Activated CD4-positive, alpha-beta T cell treated with anti-CD3 and anti-CD28 coated beads, Interleukin-2, amount 10 ng/mL, durations not matched to agents 24 days and 14 days (primary cell): Measurements from ENCODE around the gene GABRQ. TPM values are rescaled to one million over a fixed set of nuclear protein-coding genes. Genes with fewer than 3 reads are reported as not detected.

Experiments used
- DNase-seq: peaks from one replicate; pipeline ENCODE4 v3.0.0; 2022
- H3K27ac Mint-ChIP-seq: one replicate; pipeline ENCODE4 v1.8.0; 2022; ENCODE audit warnings: mild to moderate bottlenecking, mixed read lengths
- H3K27me3 Mint-ChIP-seq: one replicate; pipeline ENCODE4 v1.8.0; 2022; ENCODE audit warnings: mixed read lengths
- H3K36me3 Mint-ChIP-seq: one replicate; pipeline ENCODE4 v1.8.0; 2022; ENCODE audit warnings: low read depth, mild to moderate bottlenecking, mixed read lengths
- H3K4me1 Mint-ChIP-seq: one replicate; pipeline ENCODE4 v1.8.0; 2021; ENCODE audit warnings: mixed read lengths
- H3K4me3 Mint-ChIP-seq: one replicate; pipeline ENCODE4 v1.8.0; 2022; ENCODE audit warnings: mild to moderate bottlenecking, moderate library complexity, mixed read lengths
- H3K9me3 Mint-ChIP-seq: one replicate; pipeline ENCODE4 v1.8.0; 2021; ENCODE audit warnings: mixed read lengths
- intact Hi-C: fragments of 100-400 bp; cut with micrococcal nuclease; formaldehyde crosslinking; loops from one replicate; pipeline ENCODE4 v1.15.1; 2023
- total RNA-seq: library from RNA; stranded (reverse); gene quantifications from 2 replicates; pipeline ENCODE4 v1.2.3, GENCODE V29; 2022

The GABRQ gene
- 0.05 TPM in 1 of 2 replicates, not detected in the other for total RNA-seq

DNA sequence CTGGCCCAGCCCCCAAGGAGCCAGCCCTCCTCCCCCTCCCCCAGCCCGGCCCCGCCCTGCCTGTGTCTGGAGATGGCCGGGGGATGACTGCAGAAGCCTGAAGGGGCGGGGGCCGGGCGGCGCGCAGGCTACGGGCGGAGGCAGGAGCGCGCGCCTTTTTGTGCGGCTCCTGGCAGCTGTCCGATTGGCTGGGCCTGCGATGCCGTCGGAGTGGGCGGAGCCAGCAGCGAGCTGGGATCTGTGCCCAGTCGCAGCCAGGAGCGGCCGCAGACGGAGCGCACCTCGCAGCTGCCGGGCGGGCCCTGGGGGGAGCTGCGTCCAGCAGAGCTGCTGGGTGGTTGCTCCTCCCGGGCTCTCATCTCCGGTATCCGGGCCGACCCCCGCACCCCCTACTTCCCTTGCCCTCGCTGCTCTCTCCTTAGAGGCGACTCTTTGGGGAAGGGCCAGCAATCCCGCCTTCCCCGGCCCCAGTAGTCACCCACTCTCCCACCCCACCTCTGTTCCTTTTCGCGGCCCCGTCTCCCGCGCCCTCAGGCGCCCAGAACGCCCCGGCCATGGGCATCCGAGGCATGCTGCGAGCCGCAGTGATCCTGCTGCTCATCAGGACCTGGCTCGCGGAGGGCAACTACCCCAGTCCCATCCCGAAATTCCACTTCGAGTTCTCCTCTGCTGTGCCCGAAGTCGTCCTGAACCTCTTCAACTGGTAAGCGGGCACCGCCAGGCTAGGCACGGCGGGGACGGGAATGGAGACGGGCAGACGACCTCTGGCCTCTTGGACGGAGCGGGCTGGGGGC lies at the start of gene GABRQ:
Gene GABRQ, plus strand, starts transcription at position 247 of the 794 bp plus-strand sequence. Its CDS starts 308 bp downstream, at position 555.
- Mint-ChIP-seq H3K36me3 (no peaks in the 10 kb centered on the region), H3K27ac (no peak within 1 kb of the TSS), H3K4me3 (no peak within 1 kb of the TSS), H3K9me3 (no peaks in the 10 kb centered on the region), H3K27me3 (peaks cover 30% of the 10 kb centered on the region), H3K4me1 (no peaks in the 10 kb centered on the region)
- intact Hi-C loops: no loop called here
- DNase-seq: peak; percentile 62

DNA sequence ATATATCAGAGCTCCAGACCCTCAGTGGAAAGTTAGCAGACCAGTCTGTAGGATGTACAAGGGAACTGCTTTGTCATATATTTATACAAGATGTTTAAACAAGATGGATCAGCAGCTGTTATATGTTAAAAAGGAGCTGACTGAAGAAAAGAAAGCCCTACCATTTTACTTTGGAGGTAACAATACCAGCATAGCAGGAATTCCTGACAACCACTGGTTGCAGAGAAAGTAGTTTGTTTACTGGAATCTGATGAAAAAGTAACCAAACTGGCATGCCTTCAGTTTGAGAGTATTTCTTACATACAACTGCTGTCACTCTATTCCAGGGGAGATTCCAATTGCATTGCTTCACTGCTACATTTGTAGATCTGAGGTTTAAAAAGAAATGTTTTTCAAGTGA lies 49.5 kb upstream of the GABRQ start:
- no peaks in the 10 kb centered on the region for H3K36me3 Mint-ChIP-seq
- H3K27ac Mint-ChIP-seq: no peak overlapping the region
- H3K4me3 Mint-ChIP-seq: no peak overlapping the region
- DNase-seq: no peak
- no peaks in the 10 kb centered on the region for H3K4me1 Mint-ChIP-seq
- no peaks in the 10 kb centered on the region for H3K27me3 Mint-ChIP-seq
- intact Hi-C loops: no loop called here
- peaks cover under 1% of the 10 kb centered on the region for H3K9me3 Mint-ChIP-seq

DNA sequence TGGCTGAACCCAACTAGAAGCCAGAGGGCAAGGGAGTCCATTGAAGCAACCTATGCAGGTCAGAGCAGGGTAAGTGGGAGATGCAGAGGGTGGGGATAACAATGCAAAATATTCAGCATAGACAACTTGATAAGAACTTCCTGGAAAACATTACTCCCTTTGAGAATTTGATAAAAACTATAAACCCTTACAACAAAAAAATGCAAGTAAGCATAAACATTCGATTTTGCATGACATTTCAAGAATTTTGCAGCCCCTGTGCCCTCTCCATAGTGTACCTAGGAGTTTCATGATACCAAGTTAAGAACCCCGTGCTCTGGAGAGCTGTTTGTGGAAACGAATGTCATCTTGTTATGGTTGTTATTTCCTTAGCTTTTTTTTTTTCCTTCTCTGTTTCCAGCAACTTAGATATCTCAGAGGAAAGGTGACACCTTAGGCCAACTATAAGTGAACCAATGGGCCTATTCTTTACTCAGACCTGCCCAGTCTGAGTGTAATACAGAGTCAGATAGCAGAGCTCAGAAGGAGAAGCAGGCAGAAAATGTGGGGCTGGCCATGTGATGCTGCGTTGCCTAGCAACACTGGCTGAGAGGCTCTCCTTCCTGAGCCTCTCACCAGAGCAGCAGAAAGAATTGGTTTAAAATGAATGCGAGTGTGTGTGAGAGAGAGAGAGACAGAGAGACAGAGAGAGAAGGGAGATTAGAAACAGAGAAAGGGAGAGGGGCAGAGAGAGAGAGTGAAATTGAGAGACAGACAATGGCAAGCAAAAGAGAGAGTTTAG lies 36.7 kb upstream of the GABRQ start:
- H3K4me1 Mint-ChIP-seq: no peaks in the 10 kb centered on the region
- intact Hi-C loops: no loop called here
- H3K4me3 Mint-ChIP-seq: no peak overlapping the region
- no peak for DNase-seq
- no peaks in the 10 kb centered on the region for H3K36me3 Mint-ChIP-seq
- H3K27me3 Mint-ChIP-seq: no peaks in the 10 kb centered on the region
- H3K27ac Mint-ChIP-seq: no peak overlapping the region
- no peaks in the 10 kb centered on the region for H3K9me3 Mint-ChIP-seq

GRCh38 chrX:152601848-152602616 lies 35.7 kb upstream of the GABRQ start:
- Mint-ChIP-seq H3K27me3 (no peaks in the 10 kb centered on the region), H3K27ac (no peak overlapping the region), H3K9me3 (no peaks in the 10 kb centered on the region), H3K4me3 (no peak overlapping the region), H3K36me3 (no peaks in the 10 kb centered on the region), H3K4me1 (no peaks in the 10 kb centered on the region)
- DNase-seq: peak; percentile 53
- intact Hi-C loops: no loop called here

GRCh38 chrX:152614791-152615190 lies 22.9 kb upstream of the GABRQ start:
- no peak for DNase-seq
- intact Hi-C loops: no loop called here
- Mint-ChIP-seq H3K9me3 (no peaks in the 10 kb centered on the region), H3K4me3 (no peak overlapping the region), H3K36me3 (no peaks in the 10 kb centered on the region), H3K4me1 (no peaks in the 10 kb centered on the region), H3K27me3 (peaks cover 3% of the 10 kb centered on the region), H3K27ac (no peak overlapping the region)

DNA sequence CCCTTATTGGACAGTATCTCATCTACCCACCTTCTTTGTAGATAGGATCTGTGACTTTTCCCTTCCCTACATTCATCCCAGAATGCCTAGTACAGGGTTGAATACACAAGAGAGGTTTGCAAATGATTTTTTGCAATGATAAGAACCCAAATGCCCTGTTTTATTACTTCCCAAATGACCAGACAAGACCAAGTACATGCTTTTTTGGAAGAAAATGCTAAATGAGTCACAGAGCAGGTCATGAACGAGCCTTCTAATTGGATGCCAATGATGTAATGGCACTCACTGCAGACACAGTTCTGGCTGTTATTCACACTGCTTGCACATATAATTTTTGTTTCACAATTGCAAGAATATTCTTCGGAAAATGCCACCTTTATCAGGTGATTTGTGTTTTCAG lies 17.8 kb upstream of the GABRQ start:
- H3K27ac Mint-ChIP-seq: no peak overlapping the region
- H3K4me1 Mint-ChIP-seq: no peaks in the 10 kb centered on the region
- intact Hi-C loops: no loop called here
- H3K27me3 Mint-ChIP-seq: peaks cover 5% of the 10 kb centered on the region
- no peaks in the 10 kb centered on the region for H3K9me3 Mint-ChIP-seq
- DNase-seq: no peak
- H3K36me3 Mint-ChIP-seq: no peaks in the 10 kb centered on the region
- no peak overlapping the region for H3K4me3 Mint-ChIP-seq

- Mint-ChIP-seq H3K27me3 (peaks cover 16% of the 10 kb centered on the region), H3K27ac (no peak overlapping the region), H3K4me1 (no peaks in the 10 kb centered on the region), H3K9me3 (no peaks in the 10 kb centered on the region), H3K4me3 (no peak overlapping the region), H3K36me3 (no peaks in the 10 kb centered on the region)
- intact Hi-C loops: loop anchor here (5.0 kb wide), 1 partner anchor 880 kb away; no protein-coding TSS in a partner anchor
- DNase-seq: peak; percentile 75
Measured at GRCh38 chrX:152632445-152633097, 5.1 kb upstream of the GABRQ start.

DNA sequence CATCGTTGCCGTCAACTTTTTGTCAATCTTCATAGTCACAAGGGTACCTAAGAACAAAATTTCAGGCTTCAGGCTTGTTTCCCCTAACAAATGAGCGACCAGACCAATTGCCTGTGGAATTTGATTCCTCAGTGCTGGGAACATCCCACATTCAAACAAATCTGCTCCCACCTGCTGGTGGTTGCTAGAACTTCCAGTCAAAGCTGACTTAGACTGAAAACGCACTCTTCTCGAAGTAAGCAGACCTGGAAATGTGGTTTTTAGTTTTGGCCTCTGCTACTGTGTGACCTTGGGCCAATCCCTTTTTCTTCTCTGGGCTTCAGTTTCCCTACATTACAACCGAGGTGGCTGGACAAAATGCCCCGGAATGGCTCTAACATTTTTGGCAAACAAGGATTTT lies 1.8 kb upstream of the GABRQ start:
- intact Hi-C loops: no loop called here
- no peak overlapping the region for H3K4me3 Mint-ChIP-seq
- H3K27ac Mint-ChIP-seq: no peak overlapping the region
- no peak for DNase-seq
- peaks cover 29% of the 10 kb centered on the region for H3K27me3 Mint-ChIP-seq
- no peaks in the 10 kb centered on the region for H3K9me3 Mint-ChIP-seq
- no peaks in the 10 kb centered on the region for H3K4me1 Mint-ChIP-seq
- no peaks in the 10 kb centered on the region for H3K36me3 Mint-ChIP-seq

- H3K36me3 Mint-ChIP-seq: no peaks in the 10 kb centered on the region
- no peak overlapping the region for H3K4me3 Mint-ChIP-seq
- intact Hi-C loops: no loop called here
- H3K27me3 Mint-ChIP-seq: peaks cover 30% of the 10 kb centered on the region
- no peak overlapping the region for H3K27ac Mint-ChIP-seq
- no peaks in the 10 kb centered on the region for H3K4me1 Mint-ChIP-seq
- DNase-seq: no peak
- no peaks in the 10 kb centered on the region for H3K9me3 Mint-ChIP-seq
Measured at GRCh38 chrX:152638443-152638904, 779 bp downstream of the GABRQ start.

- DNase-seq: no peak
- intact Hi-C loops: no loop called here
- peaks cover 29% of the 10 kb centered on the region for H3K27me3 Mint-ChIP-seq
- no peaks in the 10 kb centered on the region for H3K4me1 Mint-ChIP-seq
- H3K4me3 Mint-ChIP-seq: no peak overlapping the region
- no peaks in the 10 kb centered on the region for H3K36me3 Mint-ChIP-seq
- H3K9me3 Mint-ChIP-seq: no peaks in the 10 kb centered on the region
- H3K27ac Mint-ChIP-seq: no peak overlapping the region
Measured at GRCh38 chrX:152639426-152639825, 1.7 kb downstream of the GABRQ start.

DNA sequence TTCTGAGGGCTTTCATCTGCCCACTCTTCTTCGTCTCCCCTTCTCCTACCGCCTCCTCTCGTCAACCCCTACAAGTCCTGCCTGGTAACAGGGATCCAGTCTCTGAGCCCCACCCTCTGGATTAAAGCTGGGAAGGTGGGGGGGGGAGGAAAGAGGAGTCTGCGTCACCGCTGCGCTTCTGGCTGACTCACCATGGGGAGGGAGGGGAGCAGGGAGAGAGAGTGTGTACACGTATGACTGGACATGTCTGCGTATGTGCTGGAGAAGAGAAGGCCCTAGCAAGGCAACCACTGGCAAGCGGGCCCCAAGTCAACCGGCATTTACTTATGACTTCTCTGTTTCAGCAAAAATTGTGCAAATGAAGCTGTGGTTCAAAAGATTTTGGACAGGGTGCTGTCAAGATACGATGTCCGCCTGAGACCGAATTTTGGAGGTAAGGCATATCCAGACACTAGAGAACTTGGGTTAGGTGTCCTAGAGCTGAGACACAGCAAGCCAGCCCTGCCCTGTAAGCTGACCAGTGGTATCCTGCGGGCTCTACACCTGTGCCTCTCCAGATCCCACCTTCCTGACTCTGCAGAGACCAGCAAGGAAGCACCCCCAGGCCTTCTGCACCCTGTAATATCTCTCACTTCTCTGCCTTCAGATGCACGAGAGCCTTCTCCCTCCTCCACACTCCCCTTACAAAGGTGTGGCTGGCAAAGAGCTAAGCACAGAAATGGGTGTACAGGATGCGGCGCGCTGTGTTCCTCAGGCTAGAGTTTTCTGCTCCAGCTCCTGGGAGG lies 2.5 kb downstream of the GABRQ start:
- Mint-ChIP-seq H3K4me3 (no peak overlapping the region), H3K9me3 (no peaks in the 10 kb centered on the region), H3K27ac (no peak overlapping the region), H3K36me3 (no peaks in the 10 kb centered on the region), H3K27me3 (peaks cover 29% of the 10 kb centered on the region), H3K4me1 (no peaks in the 10 kb centered on the region)
- DNase-seq: no peak
- intact Hi-C loops: no loop called here

DNA sequence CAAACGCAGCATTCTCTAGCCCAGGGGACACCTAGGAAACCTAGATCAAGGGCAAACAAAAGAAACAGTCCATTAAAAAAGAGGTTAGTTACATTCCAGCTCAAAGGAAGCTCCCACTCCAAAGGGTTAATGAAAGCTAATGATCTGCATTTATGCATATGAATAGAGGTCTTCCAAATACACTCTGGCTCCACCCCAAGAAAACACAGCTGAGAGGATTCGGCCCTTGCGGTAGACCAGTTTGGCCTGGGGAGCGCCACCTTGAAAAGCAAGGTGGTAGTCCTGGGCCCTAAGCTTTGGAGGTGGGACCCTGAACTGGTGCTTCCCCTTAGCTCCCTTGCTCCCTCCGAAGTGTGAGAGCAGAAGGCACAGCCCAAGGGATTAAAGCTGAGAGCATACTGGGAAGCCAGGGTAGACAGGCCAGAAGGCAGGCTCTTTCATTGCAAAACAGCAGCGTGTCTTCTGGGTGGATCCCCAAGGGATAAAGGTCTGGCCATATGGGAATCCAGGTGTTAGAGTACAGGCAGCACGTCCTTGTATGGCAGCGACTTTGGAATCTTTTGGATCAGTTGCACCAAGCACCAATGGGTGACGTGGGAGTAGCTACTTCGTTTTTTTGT lies 3.7 kb downstream of the GABRQ start:
- Mint-ChIP-seq H3K36me3 (no peaks in the 10 kb centered on the region), H3K4me3 (no peak overlapping the region), H3K4me1 (no peaks in the 10 kb centered on the region), H3K27ac (no peak overlapping the region), H3K27me3 (peaks cover 20% of the 10 kb centered on the region), H3K9me3 (no peaks in the 10 kb centered on the region)
- DNase-seq: no peak
- intact Hi-C loops: no loop called here
